Osteocyte (in vitro differentiated cells): ENCODE measurements around the gene OR5AC2. TPM values are rescaled to one million over a fixed set of nuclear protein-coding genes. Genes with fewer than 3 reads are reported as not detected.

Experiments
- DNase-seq: peaks from one replicate; pipeline ENCODE4 v3.0.0; 2021; ENCODE audit warnings: mixed read lengths; ENCODE audit not compliant: unreplicated experiment; ENCODE audit errors: extremely low spot score
- H3K27ac Mint-ChIP-seq: one replicate; pipeline ENCODE4 v1.8.0; 2021; ENCODE audit warnings: mild to moderate bottlenecking, mixed read lengths; ENCODE audit not compliant: unreplicated experiment
- H3K27me3 Mint-ChIP-seq: one replicate; pipeline ENCODE4 v1.8.0; 2021; ENCODE audit warnings: mixed read lengths; ENCODE audit not compliant: unreplicated experiment
- H3K36me3 Mint-ChIP-seq: one replicate; pipeline ENCODE4 v1.8.0; 2021; ENCODE audit warnings: mixed read lengths; ENCODE audit not compliant: unreplicated experiment
- H3K4me1 Mint-ChIP-seq: one replicate; pipeline ENCODE4 v1.8.0; 2021; ENCODE audit warnings: mixed read lengths; ENCODE audit not compliant: unreplicated experiment
- H3K4me3 Mint-ChIP-seq: one replicate; pipeline ENCODE4 v1.8.0; 2021; ENCODE audit warnings: mild to moderate bottlenecking, moderate library complexity, mixed read lengths; ENCODE audit not compliant: unreplicated experiment
- H3K9me3 Mint-ChIP-seq: one replicate; pipeline ENCODE4 v1.8.0; 2021; ENCODE audit warnings: mixed read lengths; ENCODE audit not compliant: unreplicated experiment
- total RNA-seq: library from RNA; stranded (reverse); gene quantifications from 2 replicates; pipeline ENCODE4 v1.2.1, GENCODE V29; 2021
- TF ChIP-seq, protein P1 (sequence below): fragments of 200-600 bp; sonication (generic); IDR thresholded peaks from 2 replicates; pipeline ENCODE4 v1.5.0; 2021; ENCODE audit warnings: antibody characterized with exemption, mild to moderate bottlenecking, moderate library complexity

The OR5AC2 gene
- total RNA-seq, 1 donor from 2014 or later: not detected

DNA sequence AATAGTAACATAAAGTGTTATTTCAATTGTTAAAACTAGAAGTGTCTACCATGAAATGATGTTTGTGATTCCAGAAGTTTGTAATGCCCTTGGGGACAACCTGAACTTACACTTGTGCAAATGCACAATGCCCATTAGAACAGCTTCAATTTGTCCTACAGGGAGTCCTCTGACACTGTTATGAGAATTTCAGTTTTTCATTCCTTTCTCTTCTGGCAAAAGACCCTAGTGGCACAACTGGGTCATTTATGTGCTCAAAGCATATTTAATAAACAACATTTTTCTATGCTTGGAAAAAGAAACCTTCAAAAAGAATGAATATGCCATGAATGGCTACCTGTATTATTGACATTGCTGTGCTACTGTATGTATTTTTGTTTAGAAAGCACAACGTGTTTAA, 43.4 kb downstream of the OR5AC2 start, which contains the start of gene OR5H1:
Gene OR5H1, plus strand, starts transcription at position 301 of the 400 bp plus-strand sequence. CDS start 1,977 bp downstream, outside the sequence.
- Mint-ChIP-seq H3K27me3 (peaks cover 3% of the 10 kb centered on the region), H3K9me3 (no peaks in the 10 kb centered on the region), H3K36me3 (no peaks in the 10 kb centered on the region), H3K4me1 (no peaks in the 10 kb centered on the region), H3K4me3 (no peak within 1 kb of the TSS), H3K27ac (no peak within 1 kb of the TSS)
- TF ChIP-seq, protein P1, sequence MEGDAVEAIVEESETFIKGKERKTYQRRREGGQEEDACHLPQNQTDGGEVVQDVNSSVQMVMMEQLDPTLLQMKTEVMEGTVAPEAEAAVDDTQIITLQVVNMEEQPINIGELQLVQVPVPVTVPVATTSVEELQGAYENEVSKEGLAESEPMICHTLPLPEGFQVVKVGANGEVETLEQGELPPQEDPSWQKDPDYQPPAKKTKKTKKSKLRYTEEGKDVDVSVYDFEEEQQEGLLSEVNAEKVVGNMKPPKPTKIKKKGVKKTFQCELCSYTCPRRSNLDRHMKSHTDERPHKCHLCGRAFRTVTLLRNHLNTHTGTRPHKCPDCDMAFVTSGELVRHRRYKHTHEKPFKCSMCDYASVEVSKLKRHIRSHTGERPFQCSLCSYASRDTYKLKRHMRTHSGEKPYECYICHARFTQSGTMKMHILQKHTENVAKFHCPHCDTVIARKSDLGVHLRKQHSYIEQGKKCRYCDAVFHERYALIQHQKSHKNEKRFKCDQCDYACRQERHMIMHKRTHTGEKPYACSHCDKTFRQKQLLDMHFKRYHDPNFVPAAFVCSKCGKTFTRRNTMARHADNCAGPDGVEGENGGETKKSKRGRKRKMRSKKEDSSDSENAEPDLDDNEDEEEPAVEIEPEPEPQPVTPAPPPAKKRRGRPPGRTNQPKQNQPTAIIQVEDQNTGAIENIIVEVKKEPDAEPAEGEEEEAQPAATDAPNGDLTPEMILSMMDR: no peak
- no peak for DNase-seq

DNA sequence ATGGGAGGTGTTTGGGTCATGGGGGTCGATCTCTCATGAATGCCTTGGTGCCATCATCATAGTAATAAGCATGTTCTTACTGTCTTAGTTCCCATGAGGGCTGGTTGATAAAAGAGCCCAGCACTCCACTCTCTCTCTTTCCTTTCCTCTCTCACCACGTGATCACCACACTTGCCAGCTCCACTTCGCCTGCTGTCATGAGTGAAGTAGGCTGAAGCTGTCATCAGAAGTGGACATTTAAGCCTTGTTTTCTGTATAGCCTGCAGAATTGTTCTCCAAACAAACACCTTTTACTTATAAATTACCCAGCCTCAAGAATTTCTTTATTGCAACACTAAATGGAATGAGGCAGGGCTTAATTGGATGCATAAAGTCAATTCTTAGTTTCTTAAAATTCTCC, 49.7 kb downstream of the OR5AC2 start:
- TF ChIP-seq, protein P1: no peak
- no peaks in the 10 kb centered on the region for H3K9me3 Mint-ChIP-seq
- no peak overlapping the region for H3K4me3 Mint-ChIP-seq
- H3K27ac Mint-ChIP-seq: no peak overlapping the region
- H3K4me1 Mint-ChIP-seq: no peaks in the 10 kb centered on the region
- no peak for DNase-seq
- H3K36me3 Mint-ChIP-seq: no peaks in the 10 kb centered on the region
- peaks cover 8% of the 10 kb centered on the region for H3K27me3 Mint-ChIP-seq

Other genes with a start within 250 kb of the OR5AC2 start
- gene RIOX2, start 114.7 kb upstream of the OR5AC2 start, total RNA-seq: 24.0 and 25.4 TPM in 2 replicates
- not detected in 2 replicates for gene GABRR3, start 51.9 kb upstream of the OR5AC2 start, total RNA-seq
- gene OR5H1, start 43.5 kb downstream of the OR5AC2 start, total RNA-seq: not detected in 2 replicates
- not detected in 2 replicates for gene OR5H14, start 60.3 kb downstream of the OR5AC2 start, total RNA-seq
- not detected in 2 replicates for gene OR5H15, start 79.5 kb downstream of the OR5AC2 start, total RNA-seq
- gene OR5H6, start 177.1 kb downstream of the OR5AC2 start, total RNA-seq: not detected in 2 replicates
- gene OR5H2, start 195.3 kb downstream of the OR5AC2 start, total RNA-seq: not detected in 2 replicates